Muscle layer of duodenum (tissue), 2 donors: ENCODE results near the gene PRR15L.
"Not testable (repeated sequence)": the region's sequence is repeated elsewhere in the genome, so short reads cannot be mapped to it uniquely, and the experiment has no call there.

Source experiments
- H3K27ac ChIP-seq: one replicate; pipeline ENCODE4 v1.7.0; 2013; ENCODE audit warnings: mild to moderate bottlenecking, low read length
- H3K27me3 ChIP-seq: one replicate; pipeline ENCODE4 v1.7.0; 2013; ENCODE audit warnings: low read depth, mild to moderate bottlenecking, control low read depth, low read length
- H3K36me3 ChIP-seq, 2 donors: one replicate each; pipeline ENCODE4 v1.7.0; 2013; ENCODE audit warnings: low read length in 2 of 2, control low read depth in 1 of 2, mild to moderate bottlenecking in 1 of 2; ENCODE audit not compliant: insufficient read depth in 2 of 2, control insufficient read depth in 1 of 2
- H3K4me1 ChIP-seq, 2 donors: one replicate each; pipeline ENCODE4 v1.7.0; 2013; ENCODE audit warnings: low read length in 2 of 2, mild to moderate bottlenecking in 2 of 2, control low read depth in 1 of 2, moderate library complexity in 1 of 2; ENCODE audit not compliant: insufficient read depth in 2 of 2, control insufficient read depth in 1 of 2
- H3K4me3 ChIP-seq, 2 donors: one replicate each; pipeline ENCODE4 v1.7.0; 2013; ENCODE audit warnings: low read length in 2 of 2, low read depth in 1 of 2, mild to moderate bottlenecking in 1 of 2
- H3K9me3 ChIP-seq, 2 donors: one replicate each; pipeline ENCODE4 v1.7.0; 2013; ENCODE audit warnings: low read length in 2 of 2, control low read depth in 1 of 2, mild to moderate bottlenecking in 1 of 2; ENCODE audit not compliant: control insufficient read depth in 1 of 2
- donor health status: healthy.

Gene PRR15L

GRCh38 chr17:47997586-47997985, 39.9 kb upstream of the PRR15L start:
- Histone ChIP-seq H3K9me3 (no peaks in the 10 kb centered on the region), H3K4me1 (peaks cover 0 to 8% of the 10 kb centered on the region in 2 donors), H3K27me3 (peaks cover 7% of the 10 kb centered on the region), H3K4me3 (no peak overlapping the region), H3K36me3 (no peaks in the 10 kb centered on the region), H3K27ac (no peak overlapping the region)

GRCh38 chr17:47996201-47996600, 38.5 kb upstream of the PRR15L start:
- Histone ChIP-seq H3K36me3 (no peaks in the 10 kb centered on the region), H3K27me3 (peaks cover 7% of the 10 kb centered on the region), H3K4me1 (no peaks in the 10 kb centered on the region), H3K27ac (no peak overlapping the region), H3K4me3 (no peak overlapping the region), H3K9me3 (no peaks in the 10 kb centered on the region)

GRCh38 chr17:47995241-47995935, 37.7 kb upstream of the PRR15L start:
- H3K4me3 ChIP-seq, result no peak overlapping the region
- peaks cover 7% of the 10 kb centered on the region for H3K27me3 ChIP-seq
- no peaks in the 10 kb centered on the region for H3K9me3 ChIP-seq
- no peaks in the 10 kb centered on the region for H3K4me1 ChIP-seq
- H3K36me3 ChIP-seq, result no peaks in the 10 kb centered on the region
- H3K27ac ChIP-seq, result no peak overlapping the region

- no peak overlapping the region for H3K27ac ChIP-seq
- H3K36me3 ChIP-seq, result no peaks in the 10 kb centered on the region
- no peak overlapping the region for H3K4me3 ChIP-seq
- H3K4me1 ChIP-seq, result no peaks in the 10 kb centered on the region
- no peaks in the 10 kb centered on the region for H3K9me3 ChIP-seq
- H3K27me3 ChIP-seq, result peaks cover 7% of the 10 kb centered on the region
Measured at GRCh38 chr17:47994724-47995123, 37.0 kb upstream of the PRR15L start.

GRCh38 chr17:47993964-47994363, 36.3 kb upstream of the PRR15L start:
- H3K4me1 ChIP-seq, result no peaks in the 10 kb centered on the region
- H3K27ac ChIP-seq, result no peak overlapping the region

GRCh38 chr17:47993031-47993564, 35.4 kb upstream of the PRR15L start:
- H3K9me3 ChIP-seq, result no peaks in the 10 kb centered on the region
- H3K4me1 ChIP-seq, result no peaks in the 10 kb centered on the region
- H3K4me3 ChIP-seq, result no peak overlapping the region
- H3K36me3 ChIP-seq, result no peaks in the 10 kb centered on the region
- no peak overlapping the region for H3K27ac ChIP-seq
- H3K27me3 ChIP-seq, result peaks cover 7% of the 10 kb centered on the region

More at GRCh38 chr17:47993964-47994363, 36.3 kb upstream of the PRR15L start:
- Histone ChIP-seq H3K27me3 (peaks cover 7% of the 10 kb centered on the region), H3K36me3 (no peaks in the 10 kb centered on the region), H3K4me3 (no peak overlapping the region), H3K9me3 (no peaks in the 10 kb centered on the region)

- Histone ChIP-seq H3K27ac (no peak overlapping the region), H3K9me3 (no peaks in the 10 kb centered on the region), H3K4me3 (no peak overlapping the region), H3K27me3 (peaks cover 7% of the 10 kb centered on the region), H3K36me3 (no peaks in the 10 kb centered on the region), H3K4me1 (peaks cover 0 to 6% of the 10 kb centered on the region in 2 donors)
Measured at GRCh38 chr17:47992216-47992615, 34.5 kb upstream of the PRR15L start.

- H3K27me3 ChIP-seq, result peaks cover 7% of the 10 kb centered on the region
- no peaks in the 10 kb centered on the region for H3K9me3 ChIP-seq
- no peak overlapping the region for H3K27ac ChIP-seq
- H3K36me3 ChIP-seq, result no peaks in the 10 kb centered on the region
- H3K4me1 ChIP-seq, result peaks cover 0 to 8% of the 10 kb centered on the region in 2 donors
- H3K4me3 ChIP-seq, result no peak overlapping the region
Measured at GRCh38 chr17:47990962-47991731, 33.5 kb upstream of the PRR15L start.

- peaks cover 0 to 8% of the 10 kb centered on the region in 2 donors for H3K4me1 ChIP-seq
- no peaks in the 10 kb centered on the region for H3K9me3 ChIP-seq
- H3K27ac ChIP-seq, result no peak overlapping the region
- H3K27me3 ChIP-seq, result no peaks in the 10 kb centered on the region
- no peaks in the 10 kb centered on the region for H3K36me3 ChIP-seq
- H3K4me3 ChIP-seq, result no peak overlapping the region
Measured at GRCh38 chr17:47989700-47990099, 32.0 kb upstream of the PRR15L start.

GRCh38 chr17:47989159-47989558, 31.5 kb upstream of the PRR15L start:
- H3K36me3 ChIP-seq, result no peaks in the 10 kb centered on the region
- no peak overlapping the region for H3K27ac ChIP-seq
- no peaks in the 10 kb centered on the region for H3K27me3 ChIP-seq
- no peak overlapping the region for H3K4me3 ChIP-seq
- peaks cover 0 to 8% of the 10 kb centered on the region in 2 donors for H3K4me1 ChIP-seq
- H3K9me3 ChIP-seq, result no peaks in the 10 kb centered on the region

GRCh38 chr17:47988445-47988844, 30.8 kb upstream of the PRR15L start:
- not testable (repeated sequence) for H3K36me3 ChIP-seq, H3K9me3 ChIP-seq, H3K27ac ChIP-seq, H3K27me3 ChIP-seq, H3K4me3 ChIP-seq, H3K4me1 ChIP-seq
